Measurements from ENCODE around the gene PHRF1.

The PHRF1 gene

DNA sequence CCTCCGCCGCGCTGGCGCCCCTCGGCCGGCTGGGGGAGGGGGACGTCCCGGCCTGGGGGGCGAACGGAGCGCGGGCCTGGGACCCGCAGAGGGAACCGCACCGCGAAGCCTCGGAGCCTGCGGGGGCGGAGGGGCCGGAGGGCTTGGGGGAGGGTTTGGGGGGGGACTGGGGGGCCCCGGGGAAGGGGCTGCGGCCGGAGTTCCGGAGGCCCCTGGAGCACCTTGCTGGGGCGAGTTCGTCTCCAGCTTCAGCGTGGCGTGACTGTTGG, 51.0 kb downstream of the PHRF1 start:
- H3K27me3 ChIP-seq (replicated peaks in 2 of 5; ENCODE audit: control insufficient read depth in 4 of 5, insufficient read depth in 5 of 5, low read length in 4 of 5): peaks cover 0 to 22% (median 2%) of the 10 kb centered on the region in 5 experiments
- CTCF ChIA-PET: no interaction called here

DNA sequence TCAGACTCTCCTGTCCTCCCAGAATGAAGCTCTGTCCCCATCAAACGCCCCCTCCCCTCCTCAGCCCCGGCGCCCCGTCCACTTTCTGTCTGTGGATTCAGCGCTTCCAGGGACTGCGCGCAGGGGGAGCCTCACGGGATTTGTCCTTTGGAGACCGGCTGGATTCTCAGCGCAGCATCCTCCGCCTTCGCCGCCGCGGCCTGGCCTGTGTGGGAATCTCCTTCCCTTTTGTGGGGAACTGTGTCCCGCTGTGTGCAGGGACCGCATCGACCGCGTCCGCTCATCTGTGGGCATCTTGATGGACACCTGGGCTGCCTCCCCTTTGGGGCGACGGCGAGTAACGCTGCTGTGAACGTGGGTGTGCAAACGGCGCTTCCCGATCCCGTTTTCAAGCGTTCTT, 51.8 kb downstream of the PHRF1 start:
- WGBS (ENCODE audit: insufficient coverage): 98% methylated on average over 29 of the region's 31 CpGs
- Histone ChIP-seq H3K36me3 (ENCODE audit: control insufficient read depth in 4 of 4, insufficient read depth in 4 of 4, low read length in 3 of 4) (peaks cover 0 to 4% (median 2%) of the 10 kb centered on the region in 4 experiments), H3K27ac (ENCODE audit: insufficient read depth in 1 of 2, low read depth in 1 of 2, low read length in 2 of 2, poor library complexity in 1 of 2, severe bottlenecking in 2 of 2) (no peak overlapping the region), H3K4me3 (ENCODE audit: control insufficient read depth in 1 of 7, extremely low read depth in 1 of 7, insufficient read depth in 4 of 7, low read depth in 2 of 7, low read length in 6 of 7) (no peak overlapping the region), H3K4me1 (ENCODE audit: control extremely low read depth in 1 of 4, control insufficient read depth in 4 of 4, insufficient read depth in 4 of 4, low read length in 3 of 4) (peaks cover 2 to 19% (median 17%) of the 10 kb centered on the region in 4 experiments), H3K9me3 (ENCODE audit: control extremely low read depth in 1 of 5, control insufficient read depth in 4 of 5, insufficient read depth in 2 of 5, low read depth in 1 of 5, low read length in 4 of 5) (no peaks in the 10 kb centered on the region), H3K27me3 (replicated peaks in 2 of 5; ENCODE audit: control insufficient read depth in 4 of 5, insufficient read depth in 5 of 5, low read length in 4 of 5) (peaks cover 0 to 22% (median 2%) of the 10 kb centered on the region in 5 experiments)
- no peak for DNase-seq
- CTCF ChIA-PET: no interaction called here
- POLR2A ChIA-PET: no interaction called here

More for the DNA sequence above, 51.0 kb downstream of the PHRF1 start:
- H3K36me3 ChIP-seq (ENCODE audit: control insufficient read depth in 4 of 4, insufficient read depth in 4 of 4, low read length in 3 of 4): peaks cover 0 to 2% (median 0%) of the 10 kb centered on the region in 4 experiments
- peaks cover 2 to 19% (median 17%) of the 10 kb centered on the region in 4 experiments for H3K4me1 ChIP-seq (ENCODE audit: control extremely low read depth in 1 of 4, control insufficient read depth in 4 of 4, insufficient read depth in 4 of 4, low read length in 3 of 4)
- POLR2A ChIA-PET: no interaction called here
- no peak overlapping the region for H3K4me3 ChIP-seq (ENCODE audit: control insufficient read depth in 1 of 7, extremely low read depth in 1 of 7, insufficient read depth in 4 of 7, low read depth in 2 of 7, low read length in 6 of 7)
- DNase-seq: no peak
- H3K27ac ChIP-seq (ENCODE audit: insufficient read depth in 1 of 2, low read depth in 1 of 2, low read length in 2 of 2, poor library complexity in 1 of 2, severe bottlenecking in 2 of 2): no peak overlapping the region
- no peaks in the 10 kb centered on the region for H3K9me3 ChIP-seq (ENCODE audit: control extremely low read depth in 1 of 5, control insufficient read depth in 4 of 5, insufficient read depth in 2 of 5, low read depth in 1 of 5, low read length in 4 of 5)
- WGBS (ENCODE audit: insufficient coverage): 30% methylated on average over 8 of the region's 28 CpGs

- H3K36me3 ChIP-seq (ENCODE audit: control insufficient read depth in 4 of 4, insufficient read depth in 4 of 4, low read length in 3 of 4): peaks cover 0 to 4% (median 2%) of the 10 kb centered on the region in 4 experiments
- peaks cover 0 to 22% (median 2%) of the 10 kb centered on the region in 5 experiments for H3K27me3 ChIP-seq (replicated peaks in 2 of 5; ENCODE audit: control insufficient read depth in 4 of 5, insufficient read depth in 5 of 5, low read length in 4 of 5)
- peaks cover 2 to 19% (median 17%) of the 10 kb centered on the region in 4 experiments for H3K4me1 ChIP-seq (ENCODE audit: control extremely low read depth in 1 of 4, control insufficient read depth in 4 of 4, insufficient read depth in 4 of 4, low read length in 3 of 4)
- DNase-seq: peak in 2 of 3 donors; percentile 57 to 58
- H3K27ac ChIP-seq (ENCODE audit: insufficient read depth in 1 of 2, low read depth in 1 of 2, low read length in 2 of 2, poor library complexity in 1 of 2, severe bottlenecking in 2 of 2): no peak overlapping the region
- no peaks in the 10 kb centered on the region for H3K9me3 ChIP-seq (ENCODE audit: control extremely low read depth in 1 of 5, control insufficient read depth in 4 of 5, insufficient read depth in 2 of 5, low read depth in 1 of 5, low read length in 4 of 5)
- H3K4me3 ChIP-seq (ENCODE audit: control insufficient read depth in 1 of 7, extremely low read depth in 1 of 7, insufficient read depth in 4 of 7, low read depth in 2 of 7, low read length in 6 of 7): peak overlapping the region in 1 of 7 experiments; percentile 1
- CTCF ChIA-PET: no interaction called here
- POLR2A ChIA-PET: interaction anchor here (0.6 kb wide), 1 partner anchor 83 kb away, joined by 4 read pairs; no protein-coding TSS in a partner anchor
- 18% methylated on average over 5 of the region's 10 CpGs for WGBS (ENCODE audit: insufficient coverage)
Measured at GRCh38 chr11:629237-629583, 52.9 kb downstream of the PHRF1 start.

DNA sequence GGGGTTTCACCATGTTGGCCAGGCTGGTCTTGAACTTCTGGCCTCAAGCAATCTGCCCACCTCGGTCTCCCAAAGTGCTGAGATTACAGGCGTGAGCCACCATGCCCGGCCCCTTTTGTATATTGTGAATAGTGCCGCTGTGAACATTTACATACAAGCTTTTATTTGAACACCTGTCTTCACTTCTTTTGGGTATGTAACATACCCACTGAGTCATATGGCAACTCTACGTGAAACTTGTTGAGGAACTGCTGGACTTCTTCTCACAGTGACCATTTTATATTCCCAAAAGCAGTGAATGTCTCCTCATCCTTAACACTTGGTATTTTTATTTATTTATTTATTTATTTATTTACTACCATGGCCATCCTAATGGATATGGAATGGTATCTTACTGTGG, 54.6 kb downstream of the PHRF1 start:
- H3K27me3 ChIP-seq (replicated peaks in 2 of 5; ENCODE audit: control insufficient read depth in 4 of 5, insufficient read depth in 5 of 5, low read length in 4 of 5): peaks cover 0 to 20% (median 2%) of the 10 kb centered on the region in 5 experiments
- no peaks in the 10 kb centered on the region for H3K9me3 ChIP-seq (ENCODE audit: control extremely low read depth in 1 of 5, control insufficient read depth in 4 of 5, insufficient read depth in 2 of 5, low read depth in 1 of 5, low read length in 4 of 5)
- H3K36me3 ChIP-seq (ENCODE audit: control insufficient read depth in 4 of 4, insufficient read depth in 4 of 4, low read length in 3 of 4): peaks cover 0 to 4% (median 1%) of the 10 kb centered on the region in 4 experiments
- H3K4me1 ChIP-seq (ENCODE audit: control extremely low read depth in 1 of 4, control insufficient read depth in 4 of 4, insufficient read depth in 4 of 4, low read length in 3 of 4): peaks cover 2 to 19% (median 17%) of the 10 kb centered on the region in 4 experiments
- 100% methylated on average over 5 of the region's 5 CpGs for WGBS (ENCODE audit: insufficient coverage)
- no peak overlapping the region for H3K27ac ChIP-seq (ENCODE audit: insufficient read depth in 1 of 2, low read depth in 1 of 2, low read length in 2 of 2, poor library complexity in 1 of 2, severe bottlenecking in 2 of 2)
- POLR2A ChIA-PET: no interaction called here
- DNase-seq: no peak
- no peak overlapping the region for H3K4me3 ChIP-seq (ENCODE audit: control insufficient read depth in 1 of 7, extremely low read depth in 1 of 7, insufficient read depth in 4 of 7, low read depth in 2 of 7, low read length in 6 of 7)
- CTCF ChIA-PET: no interaction called here

DNA sequence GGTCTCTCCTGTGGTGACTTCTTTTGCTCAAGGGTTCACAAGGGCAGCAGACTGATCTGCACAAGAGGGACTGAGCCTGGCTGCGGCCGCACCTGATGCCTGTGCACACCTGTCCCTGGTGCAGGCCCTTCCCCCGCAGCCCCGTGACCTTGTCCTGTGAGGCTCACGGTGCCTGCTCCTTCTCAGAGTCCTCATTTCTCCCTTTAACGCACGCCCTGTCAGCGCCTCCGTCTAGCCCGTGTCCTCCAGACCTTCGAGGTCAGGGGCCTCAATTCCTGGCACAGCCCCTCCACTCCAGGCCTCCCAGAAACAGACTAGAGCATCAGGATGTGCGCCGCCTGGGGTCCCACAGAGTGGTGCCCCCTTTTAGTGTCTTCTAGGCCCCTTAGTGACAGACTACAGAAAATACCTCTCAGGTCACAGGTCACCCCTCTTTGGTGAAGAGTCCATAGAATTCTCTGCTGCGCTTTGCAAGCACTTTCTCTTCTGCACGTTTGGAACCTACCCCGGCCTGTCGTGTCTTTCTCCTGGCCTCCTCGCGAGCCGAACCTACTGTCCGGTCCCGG, 59.8 kb downstream of the PHRF1 start:
- peaks cover 0 to 32% (median 22%) of the 10 kb centered on the region in 4 experiments for H3K4me1 ChIP-seq (ENCODE audit: control extremely low read depth in 1 of 4, control insufficient read depth in 4 of 4, insufficient read depth in 4 of 4, low read length in 3 of 4)
- no peaks in the 10 kb centered on the region for H3K9me3 ChIP-seq (ENCODE audit: control extremely low read depth in 1 of 5, control insufficient read depth in 4 of 5, insufficient read depth in 2 of 5, low read depth in 1 of 5, low read length in 4 of 5)
- H3K4me3 ChIP-seq (ENCODE audit: control insufficient read depth in 1 of 7, extremely low read depth in 1 of 7, insufficient read depth in 4 of 7, low read depth in 2 of 7, low read length in 6 of 7): no peak overlapping the region
- CTCF ChIA-PET: no interaction called here
- 90% methylated on average over 20 of the region's 22 CpGs for WGBS (ENCODE audit: insufficient coverage)
- no peak for DNase-seq
- POLR2A ChIA-PET: interaction anchor here (0.9 kb wide), 1 partner anchor 13 kb away, joined by 4 read pairs; no protein-coding TSS in a partner anchor
- H3K27me3 ChIP-seq (replicated peaks in 2 of 5; ENCODE audit: control insufficient read depth in 4 of 5, insufficient read depth in 5 of 5, low read length in 4 of 5): peaks cover 0 to 49% (median 13%) of the 10 kb centered on the region in 5 experiments
- H3K27ac ChIP-seq (ENCODE audit: insufficient read depth in 1 of 2, low read depth in 1 of 2, low read length in 2 of 2, poor library complexity in 1 of 2, severe bottlenecking in 2 of 2): no peak overlapping the region
- peaks cover 0 to 4% (median 2%) of the 10 kb centered on the region in 4 experiments for H3K36me3 ChIP-seq (ENCODE audit: control insufficient read depth in 4 of 4, insufficient read depth in 4 of 4, low read length in 3 of 4)

DNA sequence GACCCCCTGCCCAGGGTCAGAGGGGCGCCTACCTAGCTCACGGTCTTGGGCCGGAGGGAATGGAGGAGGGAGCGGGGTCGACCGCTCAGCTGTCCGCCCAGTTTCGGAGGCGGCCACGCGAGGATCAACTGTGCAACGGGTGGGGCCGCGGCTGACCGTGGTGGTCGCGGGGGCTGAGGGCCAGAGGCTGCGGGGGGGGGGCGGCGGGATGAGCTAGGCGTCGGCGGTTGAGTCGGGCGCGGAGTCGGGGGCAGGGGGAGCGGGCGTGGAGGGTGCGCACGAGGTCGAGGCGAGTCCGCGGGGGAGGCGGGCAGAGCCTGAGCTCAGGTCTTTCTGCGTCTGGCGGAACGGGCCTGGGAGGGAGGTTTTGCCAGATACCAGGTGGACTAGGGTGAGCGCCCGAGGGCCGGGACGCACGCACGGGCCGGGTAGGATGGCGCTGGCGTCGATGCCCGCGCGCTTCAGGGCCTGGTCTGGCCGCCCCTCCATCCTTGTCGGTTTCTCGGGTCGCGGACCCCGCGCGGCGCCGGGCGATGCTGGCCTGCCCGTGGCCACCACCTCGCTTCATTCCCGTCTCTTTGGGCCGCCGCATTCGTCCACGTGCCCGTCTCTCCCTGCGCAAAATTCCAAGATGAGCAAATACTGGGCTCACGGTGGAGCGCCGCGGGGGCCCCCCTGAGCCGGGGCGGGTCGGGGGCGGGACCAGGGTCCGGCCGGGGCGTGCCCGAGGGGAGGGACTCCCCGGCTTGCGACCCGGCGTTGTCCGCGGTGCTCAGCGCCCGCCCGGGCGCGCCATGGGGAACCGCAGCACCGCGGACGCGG, 60.5 kb downstream of the PHRF1 start, which contains the start of gene DRD4:
DRD4 (plus strand) TSS at position 759 of the 822 bp plus-strand sequence; CDS start at position 795, 36 bp downstream.
- peak within 1 kb of the TSS in 4 of 7 experiments; percentile 15 to 50 (median 32) for H3K4me3 ChIP-seq (ENCODE audit: control insufficient read depth in 1 of 7, extremely low read depth in 1 of 7, insufficient read depth in 4 of 7, low read depth in 2 of 7, low read length in 6 of 7)
- POLR2A ChIA-PET: interaction anchor here (0.9 kb wide), 1 partner anchor 13 kb away, joined by 4 read pairs; no protein-coding TSS in a partner anchor
- H3K4me1 ChIP-seq (ENCODE audit: control extremely low read depth in 1 of 4, control insufficient read depth in 4 of 4, insufficient read depth in 4 of 4, low read length in 3 of 4): peaks cover 0 to 36% (median 28%) of the 10 kb centered on the region in 4 experiments
- H3K27me3 ChIP-seq (replicated peaks in 2 of 5; ENCODE audit: control insufficient read depth in 4 of 5, insufficient read depth in 5 of 5, low read length in 4 of 5): peaks cover 0 to 49% (median 13%) of the 10 kb centered on the region in 5 experiments
- H3K36me3 ChIP-seq (ENCODE audit: control insufficient read depth in 4 of 4, insufficient read depth in 4 of 4, low read length in 3 of 4): peaks cover 0 to 4% (median 3%) of the 10 kb centered on the region in 4 experiments
- WGBS (ENCODE audit: insufficient coverage): 22% methylated on average over 79 of the region's 100 CpGs
- H3K9me3 ChIP-seq (ENCODE audit: control extremely low read depth in 1 of 5, control insufficient read depth in 4 of 5, insufficient read depth in 2 of 5, low read depth in 1 of 5, low read length in 4 of 5): no peaks in the 10 kb centered on the region
- H3K27ac ChIP-seq (ENCODE audit: insufficient read depth in 1 of 2, low read depth in 1 of 2, low read length in 2 of 2, poor library complexity in 1 of 2, severe bottlenecking in 2 of 2): no peak within 1 kb of the TSS
- DNase-seq: no peak
- CTCF ChIA-PET: no interaction called here

DNA sequence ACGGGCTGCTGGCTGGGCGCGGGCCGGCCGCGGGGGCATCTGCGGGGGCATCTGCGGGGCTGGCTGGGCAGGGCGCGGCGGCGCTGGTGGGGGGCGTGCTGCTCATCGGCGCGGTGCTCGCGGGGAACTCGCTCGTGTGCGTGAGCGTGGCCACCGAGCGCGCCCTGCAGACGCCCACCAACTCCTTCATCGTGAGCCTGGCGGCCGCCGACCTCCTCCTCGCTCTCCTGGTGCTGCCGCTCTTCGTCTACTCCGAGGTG, 61.0 kb downstream of the PHRF1 start:
- POLR2A ChIA-PET: no interaction called here
- peaks cover 0 to 36% (median 30%) of the 10 kb centered on the region in 4 experiments for H3K4me1 ChIP-seq (ENCODE audit: control extremely low read depth in 1 of 4, control insufficient read depth in 4 of 4, insufficient read depth in 4 of 4, low read length in 3 of 4)
- no peak overlapping the region for H3K27ac ChIP-seq (ENCODE audit: insufficient read depth in 1 of 2, low read depth in 1 of 2, low read length in 2 of 2, poor library complexity in 1 of 2, severe bottlenecking in 2 of 2)
- CTCF ChIA-PET: no interaction called here
- peak overlapping the region in 4 of 7 experiments; percentile 10 to 50 (median 32) for H3K4me3 ChIP-seq (ENCODE audit: control insufficient read depth in 1 of 7, extremely low read depth in 1 of 7, insufficient read depth in 4 of 7, low read depth in 2 of 7, low read length in 6 of 7)
- H3K9me3 ChIP-seq (ENCODE audit: control extremely low read depth in 1 of 5, control insufficient read depth in 4 of 5, insufficient read depth in 2 of 5, low read depth in 1 of 5, low read length in 4 of 5): no peaks in the 10 kb centered on the region
- peaks cover 0 to 8% (median 5%) of the 10 kb centered on the region in 4 experiments for H3K36me3 ChIP-seq (ENCODE audit: control insufficient read depth in 4 of 4, insufficient read depth in 4 of 4, low read length in 3 of 4)
- WGBS (ENCODE audit: insufficient coverage): 2% methylated on average over 34 of the region's 34 CpGs
- H3K27me3 ChIP-seq (replicated peaks in 2 of 5; ENCODE audit: control insufficient read depth in 4 of 5, insufficient read depth in 5 of 5, low read length in 4 of 5): peaks cover 0 to 49% (median 13%) of the 10 kb centered on the region in 5 experiments
- no peak for DNase-seq

Data from common myeloid progenitor, CD34-positive (primary cell).